Endometrial microvascular endothelial cells (primary cell): ENCODE data around the gene CD207. TPM values are rescaled to one million over a fixed set of nuclear protein-coding genes. Genes with fewer than 3 reads are reported as not detected.
"Not testable (repeated sequence)": the region's sequence is repeated elsewhere in the genome, so short reads cannot be mapped to it uniquely, and the experiment has no call there.

ENCODE experiments used
- in situ Hi-C: cut with HindIII; loops from 2 replicates; pipeline ENCODE4 v1.10.0; 2017; ENCODE audit warnings: low sequenced_read_pairs, low pct_unique_long_range_greater_than_20kb; ENCODE audit errors: inconsistent ontology term
- total RNA-seq: library from RNA; depleted of rRNA; stranded (reverse); fragments of >200 nt; gene quantifications from one replicate; pipeline ENCODE4 v1.2.3, GENCODE V29; 2015; ENCODE audit errors: inconsistent ontology term

The CD207 gene
- not detected for total RNA-seq

GRCh38 chr2:70835643-70836042 is at the start of gene CD207:
TSS of gene CD207 (minus strand) at chr2:70835816. CDS start at chr2:70835776, 40 bp downstream.
- in situ Hi-C loops: no loop called here

GRCh38 chr2:70878543-70878942 is 42.9 kb upstream of the CD207 start:
- in situ Hi-C loops: not testable (repeated sequence)

- in situ Hi-C loops: not testable (repeated sequence)
Measured at GRCh38 chr2:70876138-70876537, 40.5 kb upstream of the CD207 start.

- in situ Hi-C loops: no loop called here
Measured at GRCh38 chr2:70873541-70873940, 37.9 kb upstream of the CD207 start.

GRCh38 chr2:70871398-70872211 is 36.0 kb upstream of the CD207 start:
- in situ Hi-C loops: no loop called here

- in situ Hi-C loops: no loop called here
Measured at GRCh38 chr2:70870790-70871189, 35.2 kb upstream of the CD207 start.

GRCh38 chr2:70868970-70869369 is 33.4 kb upstream of the CD207 start:
- in situ Hi-C loops: no loop called here

GRCh38 chr2:70861777-70862625 is 26.4 kb upstream of the CD207 start:
- in situ Hi-C loops: no loop called here

GRCh38 chr2:70855667-70856066 is 20.1 kb upstream of the CD207 start:
- in situ Hi-C loops: no loop called here

GRCh38 chr2:70854411-70854810 is 18.8 kb upstream of the CD207 start:
- in situ Hi-C loops: no loop called here

- in situ Hi-C loops: no loop called here
Measured at GRCh38 chr2:70852824-70853223, 17.2 kb upstream of the CD207 start.

GRCh38 chr2:70851704-70852103 is 16.1 kb upstream of the CD207 start:
- in situ Hi-C loops: no loop called here

GRCh38 chr2:70850925-70851324 is 15.3 kb upstream of the CD207 start:
- in situ Hi-C loops: no loop called here

GRCh38 chr2:70842401-70842800 is 6.8 kb upstream of the CD207 start:
- in situ Hi-C loops: no loop called here

- in situ Hi-C loops: no loop called here
Measured at GRCh38 chr2:70837980-70838925, 2.6 kb upstream of the CD207 start.

GRCh38 chr2:70834881-70835280 is 735 bp downstream of the CD207 start:
- in situ Hi-C loops: no loop called here

- in situ Hi-C loops: no loop called here
Measured at GRCh38 chr2:70834106-70834505, 1.5 kb downstream of the CD207 start.

- in situ Hi-C loops: no loop called here
Measured at GRCh38 chr2:70833246-70833645, 2.4 kb downstream of the CD207 start.

- in situ Hi-C loops: no loop called here
Measured at GRCh38 chr2:70832386-70832785, 3.2 kb downstream of the CD207 start.
